PC-9 (cell line): ENCODE results near the gene TTBK2. TPM values are rescaled to one million over a fixed set of nuclear protein-coding genes. Genes with fewer than 3 reads are reported as not detected.

Experiments used
- Bru-seq: library from RNA; stranded (reverse); fragments of 400-500 nt; gene quantifications from one replicate; lab custom pipeline; 2021; lab: Mats Ljungman, UMichigan
- BruChase-seq, 2 experiments: library from RNA; stranded (reverse); fragments of 400-500 nt; gene quantifications; one replicate each; lab custom pipeline; 2021; lab: Mats Ljungman, UMichigan
- BruUV-seq: library from RNA; stranded (reverse); fragments of 400-500 nt; replicated peaks from 2 replicates; lab custom pipeline; 2021; lab: Mats Ljungman, UMichigan
- CTCF ChIA-PET: fragments of 300-600 bp; sonication (Branson Sonifier 250); formaldehyde crosslinking; loops from one replicate; lab custom pipeline; 2022; ENCODE audit warnings: antibody characterized with exemption; lab: Charles Lee
- POLR2A ChIA-PET: fragments of 300-600 bp; sonication (Branson Sonifier 250); formaldehyde crosslinking; loops from one replicate; lab custom pipeline; 2022; ENCODE audit warnings: antibody characterized with exemption; ENCODE audit not compliant: unreplicated experiment; lab: Charles Lee
- DNase-seq, 2 experiments: peaks; one replicate each; pipeline versions ENCODE4 v3.0.0 to v3.0.0-alpha.2; 2015 to 2022; ENCODE audit warnings: mixed read lengths in 1 of 2
- H2AFZ ChIP-seq: fragments of 200-600 bp; sonication (generic); 2 replicates; pipeline ENCODE4 v1.8.1; 2017; ENCODE audit warnings: antibody characterized with exemption
- H3F3A ChIP-seq: fragments of 200-600 bp; sonication (generic); 2 replicates; pipeline ENCODE4 v1.8.1; 2017; ENCODE audit warnings: antibody characterized with exemption, mild to moderate bottlenecking, low read depth; ENCODE audit not compliant: insufficient read depth
- H3K27ac ChIP-seq: fragments of 200-600 bp; sonication (generic); 2 replicates; pipeline ENCODE4 v1.6.1; 2016; ENCODE audit warnings: mixed run types
- H3K27me3 ChIP-seq: fragments of 200-600 bp; sonication (generic); 2 replicates; pipeline ENCODE4 v1.6.1; 2016; ENCODE audit warnings: low read depth, mixed run types; ENCODE audit not compliant: insufficient read depth
- H3K36me3 ChIP-seq: fragments of 200-600 bp; sonication (generic); 2 replicates; pipeline ENCODE4 v1.6.1; 2016; ENCODE audit warnings: low read depth, mixed run types
- H3K4me1 ChIP-seq: fragments of 200-600 bp; sonication (generic); replicated peaks from 2 replicates; pipeline ENCODE4 v1.6.1; 2016; ENCODE audit warnings: mixed run types; ENCODE audit not compliant: insufficient read depth
- H3K4me2 ChIP-seq: fragments of 200-600 bp; sonication (generic); 2 replicates; pipeline ENCODE4 v1.6.1; 2017; ENCODE audit warnings: mixed run types
- H3K4me3 ChIP-seq: fragments of 200-600 bp; sonication (generic); 2 replicates; pipeline ENCODE4 v1.6.1; 2016; ENCODE audit warnings: mixed run types
- H3K79me2 ChIP-seq: fragments of 200-600 bp; sonication (generic); 2 replicates; pipeline ENCODE4 v1.6.1; 2017; ENCODE audit warnings: low read depth, mixed run types
- H3K9me2 ChIP-seq: fragments of 200-600 bp; sonication (generic); 2 replicates; pipeline ENCODE4 v1.8.1; 2017; ENCODE audit warnings: mild to moderate bottlenecking; ENCODE audit not compliant: insufficient read depth
- H3K9me3 ChIP-seq: fragments of 200-600 bp; sonication (generic); 2 replicates; pipeline ENCODE4 v1.8.1; 2016; ENCODE audit warnings: low read depth; ENCODE audit not compliant: insufficient read depth
- H4K20me1 ChIP-seq: fragments of 200-600 bp; sonication (generic); 2 replicates; pipeline ENCODE4 v1.8.1; 2017; ENCODE audit not compliant: insufficient read depth
- EZH2 ChIP-seq: fragments of 200-600 bp; sonication (generic); IDR thresholded peaks from 2 replicates; pipeline ENCODE4 v1.8.0; 2017; ENCODE audit warnings: antibody characterized with exemption, low read depth
- intact Hi-C: fragments of 100-400 bp; cut with micrococcal nuclease; formaldehyde crosslinking; loops from one replicate; pipeline ENCODE4 v1.10.0; 2022; ENCODE audit not compliant: unreplicated experiment
- long read RNA-seq: library from polyadenylated mRNA; stranded (forward); transcript quantifications from one replicate; pipeline ENCODE4 v2.0.0, GENCODE V29; 2022
- total RNA-seq: library from RNA; stranded (reverse); gene quantifications from 2 replicates; pipeline ENCODE4 v1.2.3, GENCODE V29; 2021
- TF ChIP-seq, protein P1 (sequence below): fragments of 200-600 bp; sonication (generic); conservative IDR thresholded peaks from 2 replicates; pipeline ENCODE4 v1.6.1; 2017; ENCODE audit warnings: mixed run types, antibody characterized with exemption, mild to moderate bottlenecking, moderate library complexity

TTBK2 gene
- total RNA-seq (22.6 and 24.7 TPM in 2 replicates), Bru-seq, nascent RNA (percentile 73 among the genes with signal in this experiment), BruChase-seq, experiment 1, labeled RNA remaining after a 2-hour chase (percentile 81 among the genes with signal in this experiment), BruChase-seq, experiment 2, labeled RNA remaining after a 6-hour chase (percentile 70 among the genes with signal in this experiment)
- long read RNA-seq, partial matches to known transcripts, result 0 of 14 reads
- long read RNA-seq, other reads (novel, unspliced or antisense), result 14 of 14 reads

DNA sequence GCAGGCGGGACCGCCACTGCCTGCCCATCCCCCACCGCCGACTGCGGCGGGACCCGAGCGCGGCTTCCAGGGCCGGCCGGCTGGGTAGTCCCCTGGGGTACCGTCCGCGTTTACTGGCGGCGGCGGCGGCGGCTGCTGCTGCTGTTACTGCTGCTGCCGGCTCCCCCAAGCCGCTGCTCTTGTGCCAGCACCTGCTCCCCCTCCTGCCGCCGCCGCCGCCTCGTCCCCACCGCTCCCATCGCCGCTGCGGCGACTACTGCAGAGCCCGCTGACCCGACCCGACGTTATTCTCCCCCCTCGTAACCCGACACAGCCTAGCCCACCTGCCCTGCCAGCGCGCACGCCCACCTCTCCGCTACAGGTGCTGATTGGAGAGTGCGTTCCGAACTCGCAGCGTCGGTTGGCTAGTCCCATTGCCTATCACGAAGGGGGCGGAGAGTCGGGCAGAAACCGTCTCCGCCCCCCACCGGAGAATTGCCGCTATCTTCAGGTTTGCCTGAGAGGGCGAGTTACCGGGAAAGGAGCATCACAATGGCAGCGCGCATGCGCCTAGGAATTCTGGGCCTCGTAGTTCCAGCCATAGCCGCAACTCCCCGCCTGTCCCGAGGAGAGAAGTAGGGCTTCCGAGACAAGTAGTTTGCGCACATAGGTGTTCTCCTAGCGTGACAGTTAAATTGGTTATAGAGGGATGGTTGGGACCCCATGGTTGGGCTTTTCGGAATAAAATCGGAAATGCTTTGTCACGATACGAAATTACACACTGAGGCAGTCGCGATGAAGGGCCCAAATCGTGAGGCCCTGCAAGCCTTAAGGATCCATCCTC, at the start of gene TTBK2:
TTBK2 (minus strand) TSS at position 260 of the 823 bp plus-strand sequence. CDS start 42,161 bp downstream, outside the sequence.
- no TSS peak for BruUV-seq
- Histone ChIP-seq H3K9me2 (no peaks in the 10 kb centered on the region), H3F3A (peaks cover 7% of the 10 kb centered on the region; the same call in 1 of the 2 replicates), H3K79me2 (peaks cover 14% of the 10 kb centered on the region; the same call in 1 of the 2 replicates), H3K4me2 (peak within 1 kb of the TSS; percentile 79), H3K4me1 (peaks cover 15% of the 10 kb centered on the region; the same call in 1 of the 2 replicates), H3K36me3 (no peaks in the 10 kb centered on the region), H2AFZ (peak within 1 kb of the TSS; percentile 87), H3K4me3 (peak within 1 kb of the TSS; percentile 69), H3K27me3 (no peaks in the 10 kb centered on the region), H3K27ac (no peak within 1 kb of the TSS), H3K9me3 (no peaks in the 10 kb centered on the region), H4K20me1 (no peaks in the 10 kb centered on the region)
- DNase-seq, result peak; percentile 88 to 97
- POLR2A ChIA-PET, result no interaction called here
- TF ChIP-seq EZH2, result no peak
- TF ChIP-seq, protein P1, sequence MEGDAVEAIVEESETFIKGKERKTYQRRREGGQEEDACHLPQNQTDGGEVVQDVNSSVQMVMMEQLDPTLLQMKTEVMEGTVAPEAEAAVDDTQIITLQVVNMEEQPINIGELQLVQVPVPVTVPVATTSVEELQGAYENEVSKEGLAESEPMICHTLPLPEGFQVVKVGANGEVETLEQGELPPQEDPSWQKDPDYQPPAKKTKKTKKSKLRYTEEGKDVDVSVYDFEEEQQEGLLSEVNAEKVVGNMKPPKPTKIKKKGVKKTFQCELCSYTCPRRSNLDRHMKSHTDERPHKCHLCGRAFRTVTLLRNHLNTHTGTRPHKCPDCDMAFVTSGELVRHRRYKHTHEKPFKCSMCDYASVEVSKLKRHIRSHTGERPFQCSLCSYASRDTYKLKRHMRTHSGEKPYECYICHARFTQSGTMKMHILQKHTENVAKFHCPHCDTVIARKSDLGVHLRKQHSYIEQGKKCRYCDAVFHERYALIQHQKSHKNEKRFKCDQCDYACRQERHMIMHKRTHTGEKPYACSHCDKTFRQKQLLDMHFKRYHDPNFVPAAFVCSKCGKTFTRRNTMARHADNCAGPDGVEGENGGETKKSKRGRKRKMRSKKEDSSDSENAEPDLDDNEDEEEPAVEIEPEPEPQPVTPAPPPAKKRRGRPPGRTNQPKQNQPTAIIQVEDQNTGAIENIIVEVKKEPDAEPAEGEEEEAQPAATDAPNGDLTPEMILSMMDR, result no peak
- CTCF ChIA-PET, result no interaction called here
- intact Hi-C loops, result no loop called here

DNA sequence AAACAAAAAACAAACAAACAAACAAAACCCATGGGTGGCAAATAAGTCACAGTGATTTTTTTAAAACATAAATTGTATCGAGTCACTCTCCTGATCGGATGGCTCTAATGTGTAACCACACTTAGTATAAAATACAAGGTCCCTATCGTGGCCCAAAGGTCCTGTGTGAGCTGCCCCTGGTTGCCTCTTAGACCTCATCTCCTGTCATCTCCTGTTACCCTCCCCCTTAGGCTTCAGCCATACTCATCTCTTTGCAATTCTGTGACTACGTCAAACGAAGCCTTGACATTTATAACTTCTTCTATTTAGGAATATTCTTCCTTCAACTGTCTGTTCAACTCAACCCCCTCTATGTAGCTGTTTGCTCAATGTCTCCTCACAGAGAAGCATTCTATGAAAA, 43.9 kb upstream of the TTBK2 start:
- Histone ChIP-seq H3K27me3 (no peaks in the 10 kb centered on the region), H3F3A (no peaks in the 10 kb centered on the region; the same call in 1 of the 2 replicates), H3K9me2 (no peaks in the 10 kb centered on the region), H3K4me1 (no peaks in the 10 kb centered on the region), H3K4me3 (no peak overlapping the region), H2AFZ (no peak overlapping the region), H3K79me2 (no peaks in the 10 kb centered on the region), H3K36me3 (no peaks in the 10 kb centered on the region), H4K20me1 (no peaks in the 10 kb centered on the region), H3K27ac (no peak overlapping the region), H3K9me3 (no peaks in the 10 kb centered on the region), H3K4me2 (no peak overlapping the region)
- TF ChIP-seq EZH2, result no peak
- TF ChIP-seq, protein P1, result no peak
- no peak for DNase-seq
- ChIA-PET CTCF (interaction anchor here (0.6 kb wide), 1 partner anchor 38 kb away, joined by 4 read pairs; no protein-coding TSS in a partner anchor), POLR2A (no interaction called here)
- intact Hi-C loops, result no loop called here
- no TSS peak for BruUV-seq

DNA sequence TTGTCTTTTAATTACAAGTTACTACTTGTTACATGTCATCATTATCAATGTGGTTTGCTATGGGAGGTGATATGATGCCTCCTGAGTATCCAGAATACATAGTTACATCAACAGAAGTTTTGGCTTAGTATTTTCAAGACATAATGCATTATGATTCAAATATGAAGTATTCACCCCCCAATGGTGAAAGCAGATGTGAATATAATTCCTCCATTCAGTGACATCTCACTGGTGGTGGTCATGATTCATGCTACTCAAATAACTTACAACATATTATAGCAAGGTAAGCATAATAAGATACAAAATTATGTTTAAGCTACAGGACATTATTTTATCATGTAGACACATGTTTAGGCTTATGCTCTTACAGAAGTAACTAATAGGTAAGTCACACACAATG, 34.9 kb upstream of the TTBK2 start:
- Histone ChIP-seq H3K4me1 (no peaks in the 10 kb centered on the region; the same call in 1 of the 2 replicates), H3K9me3 (no peaks in the 10 kb centered on the region), H3K9me2 (no peaks in the 10 kb centered on the region), H3F3A (peaks cover 6% of the 10 kb centered on the region; the same call in 1 of the 2 replicates), H3K79me2 (no peaks in the 10 kb centered on the region), H2AFZ (no peak overlapping the region), H3K27me3 (no peaks in the 10 kb centered on the region), H3K4me2 (no peak overlapping the region), H4K20me1 (no peaks in the 10 kb centered on the region), H3K27ac (no peak overlapping the region), H3K4me3 (no peak overlapping the region), H3K36me3 (no peaks in the 10 kb centered on the region)
- BruUV-seq, result no TSS peak
- DNase-seq, result no peak
- ChIA-PET CTCF (no interaction called here), POLR2A (no interaction called here)
- intact Hi-C loops, result no loop called here
- TF ChIP-seq, protein P1, result no peak
- no peak for TF ChIP-seq EZH2
